Adipose tissue (tissue), 3 donors: ENCODE data around the gene CAP1. TPM values are rescaled to one million over a fixed set of nuclear protein-coding genes. Genes with fewer than 3 reads are reported as not detected.
"Not testable (repeated sequence)": the region's sequence is repeated elsewhere in the genome, so short reads cannot be mapped to it uniquely, and the experiment has no call there.

Experiments
- H3K27ac ChIP-seq: one replicate; pipeline ENCODE4 v1.5.1; 2013; ENCODE audit warnings: low read depth, low read length
- WGBS, 3 donors: extraction: QIAGEN DNeasy Blood & Tissue Kit; methylation state at CpG; one replicate each; pipeline ENCODE4 v1.1.7; 2013; 5-methylcytosine and 5-hydroxymethylcytosine counted together
- polyA plus RNA-seq, 3 donors: library from polyadenylated mRNA; stranded (reverse); fragments of 200-250 nt; gene quantifications; one replicate each; pipeline ENCODE4 v1.2.3, GENCODE V29; 2013
- donor health status: healthy with polysubstance abuse.
- donor health status: Bipolar disorder and iron deficiency.
- donor health status: healthy.

CAP1 gene
- polyA plus RNA-seq, 3 donors: 55.2 to 196 (median 192) TPM

DNA sequence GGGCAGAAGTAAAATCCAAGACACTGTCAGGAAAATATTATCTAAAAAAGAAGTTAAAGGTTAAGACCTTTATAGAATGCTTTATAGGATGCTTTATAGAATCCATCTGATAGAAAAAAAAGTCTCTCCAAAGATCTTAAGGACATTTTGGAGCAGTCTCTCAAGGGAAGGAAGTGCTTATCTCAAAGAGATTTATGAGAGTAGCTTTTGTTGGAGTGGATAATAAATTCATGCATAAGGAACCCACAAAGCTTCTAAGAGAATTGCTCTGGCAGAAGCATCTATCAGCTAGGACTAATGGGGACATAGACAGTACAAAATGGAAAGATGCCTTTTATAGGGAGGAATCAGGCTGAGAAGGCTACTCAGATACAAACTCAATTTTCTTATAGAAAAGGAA, 12.9 kb upstream of the CAP1 start:
- H3K27ac ChIP-seq: no peak overlapping the region

DNA sequence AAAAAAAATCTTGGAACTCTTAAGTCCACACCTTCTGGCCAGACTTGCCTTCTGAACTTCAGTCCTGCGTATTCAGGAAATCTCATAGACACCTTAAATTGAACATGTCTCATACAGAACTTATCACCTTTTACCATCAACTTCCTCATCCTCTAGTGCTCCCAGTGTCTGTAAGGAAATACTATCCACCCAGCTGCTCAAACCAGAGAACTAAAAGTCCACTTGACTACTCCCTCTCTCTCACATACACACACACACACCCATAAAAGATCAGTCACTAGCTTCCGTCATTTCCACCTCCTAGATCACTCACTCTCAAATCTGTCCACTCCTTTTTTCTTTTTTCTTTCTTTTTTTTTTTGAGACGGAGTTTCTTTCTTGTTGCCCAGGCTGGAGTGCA, 10.9 kb upstream of the CAP1 start:
- H3K27ac ChIP-seq: no peak overlapping the region
- 49 to 76% (median 52%) methylated on average over 3 of the region's 3 CpGs for WGBS, 3 donors

GRCh38 chr1:40030528-40031135, 9.9 kb upstream of the CAP1 start:
- 56 to 61% (median 59%) methylated on average over 3 of the region's 3 CpGs for WGBS, 3 donors
- H3K27ac ChIP-seq: no peak overlapping the region

GRCh38 chr1:40032240-40032891, 8.2 kb upstream of the CAP1 start:
- no peak overlapping the region for H3K27ac ChIP-seq
- WGBS, 3 donors: 46 to 48% (median 48%) methylated on average over 4 of the region's 4 CpGs

DNA sequence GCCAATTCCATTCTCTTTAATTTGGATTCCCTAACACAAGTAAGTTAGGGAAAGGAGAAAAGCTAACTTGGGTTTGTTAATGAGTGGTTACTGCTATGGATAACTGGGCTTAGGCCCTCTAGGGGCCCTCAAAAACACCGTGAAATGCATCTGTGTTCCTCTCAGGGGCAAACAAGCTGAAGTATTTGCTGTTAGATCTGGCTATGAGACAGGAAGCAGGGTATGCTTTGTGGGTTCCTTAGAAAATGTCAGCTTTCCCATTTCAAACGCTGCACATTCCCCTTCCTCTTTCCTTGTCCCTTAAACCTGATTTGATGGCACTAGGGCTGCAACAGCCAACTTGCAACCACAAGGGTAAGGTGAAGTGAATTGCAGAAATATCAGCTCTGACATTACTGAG, 5.7 kb upstream of the CAP1 start:
- no peak overlapping the region for H3K27ac ChIP-seq
- WGBS, 3 donors: 45 to 75% (median 49%) methylated on average over 2 of the region's 2 CpGs

DNA sequence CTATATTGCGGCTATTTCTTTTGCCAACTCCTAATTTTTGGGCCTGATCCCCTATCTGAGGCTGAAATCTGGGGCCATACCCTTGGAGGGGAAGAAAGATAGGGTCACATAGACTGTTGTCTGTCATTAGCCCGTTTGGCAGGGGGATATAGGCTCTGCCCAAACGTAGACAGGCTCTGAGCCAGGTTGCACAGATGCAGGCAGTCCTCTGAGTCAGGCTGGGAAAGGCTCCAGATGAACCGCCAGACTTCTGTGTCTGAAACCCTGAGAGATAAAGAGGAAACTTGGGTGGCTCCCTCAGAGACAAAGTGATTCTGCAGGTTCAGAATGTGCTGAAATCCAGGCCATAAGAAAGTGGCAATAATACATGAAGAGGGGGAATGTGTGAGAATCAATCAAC, 4.0 kb upstream of the CAP1 start:
- H3K27ac ChIP-seq: no peak overlapping the region
- WGBS, 3 donors: 12 to 19% (median 18%) methylated on average over 4 of the region's 4 CpGs

DNA sequence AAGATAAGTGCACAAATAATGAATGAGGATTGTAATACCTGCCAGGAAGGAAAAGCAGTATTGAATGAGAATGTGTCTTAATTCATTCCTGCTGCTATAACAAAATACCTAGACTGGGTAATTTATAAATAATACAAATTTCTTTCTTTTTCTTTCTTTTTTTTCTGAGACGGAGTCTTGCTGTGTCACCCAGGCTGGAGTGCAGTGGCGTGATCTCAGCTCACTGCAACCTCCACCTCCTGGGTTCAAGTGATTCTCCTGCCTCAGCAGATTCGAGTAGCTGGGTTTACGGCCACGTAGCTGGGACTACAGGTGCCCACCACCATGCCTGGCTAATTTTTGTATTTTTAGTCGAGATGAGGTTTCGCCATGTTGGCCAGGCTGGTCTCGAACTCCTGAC, 3.3 kb upstream of the CAP1 start:
- not testable (repeated sequence) for H3K27ac ChIP-seq
- 84 to 95% (median 91%) methylated on average over 8 of the region's 8 CpGs for WGBS, 3 donors

- H3K27ac ChIP-seq: no peak overlapping the region
- WGBS, 3 donors: 31 to 69% (median 35%) methylated on average over 3 of the region's 3 CpGs
These were observed 1.8 kb upstream of the CAP1 start for GRCh38 chr1:40038697-40039096.

GRCh38 chr1:40039245-40039756, 1.2 kb upstream of the CAP1 start:
- 0 to 1% (median 1%) methylated on average over 10 of the region's 10 CpGs for WGBS, 3 donors
- peak overlapping the region; percentile 91 for H3K27ac ChIP-seq

GRCh38 chr1:40039757-40040510, 595 bp upstream of the CAP1 start:
- H3K27ac ChIP-seq: peak overlapping the region; percentile 91
- 0% methylated on average over 52 of the region's 52 CpGs for whole genome bisulfite sequencing, 3 donors

DNA sequence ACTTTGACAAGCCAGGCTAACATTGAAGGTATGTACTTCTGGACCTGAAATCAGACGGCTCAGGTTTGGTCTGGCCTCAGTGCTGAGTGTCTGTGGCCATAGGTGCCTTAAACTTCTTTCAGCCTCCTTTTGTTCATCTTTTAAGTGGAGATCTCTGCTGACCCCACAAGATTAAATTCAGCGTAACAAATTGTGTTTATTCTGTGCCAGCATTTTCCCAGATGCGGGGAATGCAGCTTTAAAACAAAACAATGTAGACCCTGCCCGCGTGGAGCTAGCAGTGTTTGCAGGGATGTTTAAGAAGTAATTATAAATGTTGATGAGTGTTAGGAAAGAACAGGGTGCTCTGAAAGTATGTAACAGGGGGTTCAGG, 923 bp downstream of the CAP1 start:
- 11 to 19% (median 11%) methylated on average over 5 of the region's 5 CpGs for WGBS, 3 donors
- peak overlapping the region; percentile 79 for H3K27ac ChIP-seq

DNA sequence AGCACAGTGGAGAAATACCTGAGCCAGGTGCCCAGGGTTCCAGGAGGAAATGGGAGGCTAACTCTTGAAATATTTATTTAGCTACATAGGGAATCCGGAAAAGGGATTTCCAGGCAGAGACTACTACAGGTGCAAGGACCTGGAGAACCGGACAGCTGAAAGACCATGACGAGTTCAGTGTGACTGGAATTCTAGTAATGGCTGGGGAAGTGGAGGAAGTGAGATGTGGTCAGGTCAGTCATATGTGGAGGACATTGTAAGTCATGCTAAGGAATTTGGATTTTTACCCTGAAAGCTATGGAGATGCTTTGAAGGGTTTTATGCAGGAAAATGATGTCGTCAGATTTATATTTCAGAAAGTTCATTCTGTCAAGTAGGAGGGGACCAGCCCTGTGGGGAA, 1.8 kb downstream of the CAP1 start:
- 40 to 70% (median 60%) methylated on average over 4 of the region's 4 CpGs for WGBS, 3 donors
- H3K27ac ChIP-seq: no peak overlapping the region

GRCh38 chr1:40044110-40044509, 3.6 kb downstream of the CAP1 start:
- 44 to 67% (median 53%) methylated on average over 3 of the region's 3 CpGs for WGBS, 3 donors
- H3K27ac ChIP-seq: no peak overlapping the region

DNA sequence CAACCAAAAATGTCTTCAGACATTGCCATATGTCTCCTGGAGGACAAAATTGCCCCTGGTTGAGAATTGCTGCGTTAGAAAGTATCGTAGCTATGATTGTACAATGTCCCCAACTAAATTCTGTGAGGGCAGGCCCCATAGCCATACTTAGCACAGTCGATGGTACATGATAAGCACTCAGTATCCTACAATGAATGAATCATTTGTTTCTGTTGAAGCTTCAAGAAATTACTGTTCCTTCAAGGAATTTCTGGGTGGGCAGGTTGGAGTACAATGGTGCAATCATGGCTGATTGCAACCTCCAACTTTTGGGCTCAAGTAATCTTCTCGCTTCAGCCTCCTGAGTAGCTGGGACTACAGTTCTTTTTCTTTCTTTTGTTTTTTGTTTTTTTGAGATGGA, 4.7 kb downstream of the CAP1 start:
- H3K27ac ChIP-seq: no peak overlapping the region
- WGBS, 3 donors: 83 to 95% (median 88%) methylated on average over 4 of the region's 4 CpGs

GRCh38 chr1:40045766-40046165, 5.2 kb downstream of the CAP1 start:
- no peak overlapping the region for H3K27ac ChIP-seq
- WGBS, 3 donors: 95 to 97% (median 96%) methylated on average over 3 of the region's 3 CpGs

GRCh38 chr1:40047276-40047675, 6.7 kb downstream of the CAP1 start:
- no peak overlapping the region for H3K27ac ChIP-seq
- 50 to 80% (median 68%) methylated on average over 2 of the region's 2 CpGs for WGBS, 3 donors

DNA sequence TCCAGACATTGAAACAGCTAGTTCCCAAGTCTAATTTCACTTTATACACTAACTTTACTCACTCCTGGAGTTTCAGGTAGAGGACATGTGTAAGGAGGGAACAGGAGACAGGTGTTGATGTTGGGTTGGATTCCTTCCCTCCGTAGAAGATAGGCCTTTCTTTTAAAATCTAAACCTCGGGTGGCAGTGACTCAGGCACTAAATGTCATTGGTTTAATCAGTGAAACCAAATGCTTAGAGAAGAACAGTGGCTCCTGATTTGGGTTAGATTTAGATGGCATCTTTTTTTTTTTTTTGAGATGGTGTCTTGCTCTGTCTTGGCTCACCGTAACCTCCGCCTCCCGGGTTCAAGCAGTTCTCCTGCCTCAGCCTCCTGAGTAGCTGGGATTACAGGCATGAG, 7.2 kb downstream of the CAP1 start:
- WGBS, 3 donors: 84 to 92% (median 90%) methylated on average over 5 of the region's 5 CpGs
- H3K27ac ChIP-seq: no peak overlapping the region

DNA sequence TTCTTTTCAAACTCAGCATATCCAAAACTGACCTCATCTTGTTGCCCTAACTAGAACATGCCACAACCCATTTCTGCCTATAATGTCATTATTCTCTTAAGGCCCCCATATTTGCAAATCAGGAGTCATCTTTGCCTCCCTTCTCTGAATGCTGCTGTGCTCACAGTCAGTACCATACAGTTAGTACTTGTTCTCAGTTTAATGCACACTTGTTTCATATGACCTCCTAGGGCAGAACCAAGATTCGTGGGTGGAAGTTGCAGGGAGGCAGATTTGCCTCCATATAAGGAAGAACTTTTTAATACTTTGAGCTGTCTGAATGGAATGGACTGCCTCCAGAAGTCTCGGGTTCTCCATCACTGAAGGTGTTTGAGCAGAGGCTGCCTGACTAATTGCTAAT, 9.2 kb downstream of the CAP1 start:
- WGBS, 3 donors: 40 to 66% (median 47%) methylated on average over 2 of the region's 2 CpGs
- no peak overlapping the region for H3K27ac ChIP-seq

GRCh38 chr1:40050863-40051262, 10.3 kb downstream of the CAP1 start:
- H3K27ac ChIP-seq: no peak overlapping the region
- 57 to 73% (median 64%) methylated on average over 3 of the region's 3 CpGs for WGBS, 3 donors
